Measurements from ENCODE around the gene C6orf136.
"Not testable (repeated sequence)": the region's sequence is repeated elsewhere in the genome, so short reads cannot be mapped to it uniquely, and the experiment has no call there.

C6orf136 gene

GRCh38 chr6:30657922-30658321 lies 11.0 kb downstream of the C6orf136 start:
- not testable (repeated sequence) for DNase-seq (ENCODE audit: low read depth)

GRCh38 chr6:30664994-30665767 lies 18.2 kb downstream of the C6orf136 start:
- no peak for DNase-seq (ENCODE audit: low read depth)

GRCh38 chr6:30666300-30666699 lies 19.4 kb downstream of the C6orf136 start:
- DNase-seq (ENCODE audit: low read depth), result not testable (repeated sequence)

GRCh38 chr6:30670760-30671527 lies 24.0 kb downstream of the C6orf136 start:
- DNase-seq (ENCODE audit: low read depth), result no peak

GRCh38 chr6:30672445-30673253 lies 25.7 kb downstream of the C6orf136 start, which contains the start of gene DHX16:
DHX16 (minus strand) TSS chr6:30673006; CDS start chr6:30672841, 165 bp downstream.
- peak; percentile 81 for DNase-seq (ENCODE audit: low read depth)

- DNase-seq (ENCODE audit: low read depth), result no peak
Observed at GRCh38 chr6:30676660-30677285, 29.8 kb downstream of the C6orf136 start.

- DNase-seq (ENCODE audit: low read depth), result peak; percentile 88
Observed at GRCh38 chr6:30678964-30679726, 32.2 kb downstream of the C6orf136 start.

GRCh38 chr6:30679765-30680535 lies 33.0 kb downstream of the C6orf136 start:
- DNase-seq (ENCODE audit: low read depth), result no peak

GRCh38 chr6:30681766-30682142 lies 34.8 kb downstream of the C6orf136 start:
- no peak for DNase-seq (ENCODE audit: low read depth)

GRCh38 chr6:30682143-30683117 lies 35.5 kb downstream of the C6orf136 start:
- peak; percentile 89 for DNase-seq (ENCODE audit: low read depth)

- DNase-seq (ENCODE audit: low read depth), result no peak
Observed at GRCh38 chr6:30683183-30683979, 36.4 kb downstream of the C6orf136 start.

GRCh38 chr6:30683980-30684338 lies 37.0 kb downstream of the C6orf136 start:
- no peak for DNase-seq (ENCODE audit: low read depth)

- DNase-seq (ENCODE audit: low read depth), result peak; percentile 34
Observed at GRCh38 chr6:30684386-30685156, 37.6 kb downstream of the C6orf136 start.

GRCh38 chr6:30685157-30686008 lies 38.5 kb downstream of the C6orf136 start:
- no peak for DNase-seq (ENCODE audit: low read depth)

- peak; percentile 73 for DNase-seq (ENCODE audit: low read depth)
Observed at GRCh38 chr6:30686009-30686907, 39.3 kb downstream of the C6orf136 start, which contains the start of gene PPP1R18. PPP1R18 (minus strand) TSS chr6:30686645; CDS start chr6:30686018, 627 bp downstream.
